ENCODE measurements around the gene YDJC.
"Not testable (repeated sequence)": the region's sequence is repeated elsewhere in the genome, so short reads cannot be mapped to it uniquely, and the experiment has no call there.

The YDJC gene

GRCh38 chr22:21651521-21652009 is 21.7 kb upstream of the YDJC start:
- no peak for DNase-seq

GRCh38 chr22:21650823-21651520 is 21.1 kb upstream of the YDJC start:
- peak; percentile 45 for DNase-seq

GRCh38 chr22:21650280-21650679 is 20.5 kb upstream of the YDJC start:
- DNase-seq = no peak

GRCh38 chr22:21646608-21647590 is 17.1 kb upstream of the YDJC start:
- peak; percentile 86 for DNase-seq

GRCh38 chr22:21645513-21645912 is 15.7 kb upstream of the YDJC start:
- not testable (repeated sequence) for DNase-seq

GRCh38 chr22:21643533-21644357 is 13.9 kb upstream of the YDJC start:
- DNase-seq = no peak

- peak; percentile 80 for DNase-seq
These were observed 13.0 kb upstream of the YDJC start for GRCh38 chr22:21642584-21643448.

GRCh38 chr22:21641789-21642583 is 12.2 kb upstream of the YDJC start, which contains the start of gene SDF2L1:
SDF2L1 (plus strand) TSS chr22:21642302; CDS start chr22:21642337, 35 bp downstream.
- peak; percentile 100 for DNase-seq

- DNase-seq = no peak
These were observed 11.6 kb upstream of the YDJC start for GRCh38 chr22:21641417-21641788.

- DNase-seq = no peak
These were observed 11.0 kb upstream of the YDJC start for GRCh38 chr22:21640810-21641209.

- DNase-seq = no peak
These were observed 9.5 kb upstream of the YDJC start for GRCh38 chr22:21639359-21639758.

- DNase-seq = not testable (repeated sequence)
These were observed 7.6 kb upstream of the YDJC start for GRCh38 chr22:21637450-21637849.

- DNase-seq = no peak
These were observed 6.9 kb upstream of the YDJC start for GRCh38 chr22:21636629-21637218.

- DNase-seq = no peak
These were observed 6.1 kb upstream of the YDJC start for GRCh38 chr22:21635771-21636510.

GRCh38 chr22:21634844-21635243 is 5.0 kb upstream of the YDJC start:
- DNase-seq = no peak

GRCh38 chr22:21634081-21634480 is 4.3 kb upstream of the YDJC start:
- DNase-seq = no peak

- no peak for DNase-seq
These were observed 3.7 kb upstream of the YDJC start for GRCh38 chr22:21633481-21633880.

GRCh38 chr22:21632931-21633330 is 3.1 kb upstream of the YDJC start:
- DNase-seq = no peak

- peak; percentile 80 for DNase-seq
These were observed 2.5 kb upstream of the YDJC start, which contains the start of gene CCDC116 for GRCh38 chr22:21632237-21632895. CCDC116 (plus strand) TSS chr22:21632760; CDS start chr22:21633182, 422 bp downstream.

Data from activated CD4-positive, alpha-beta T cell treated with anti-CD3 and anti-CD28 coated beads, Interleukin-10, Interleukin-2, amounts not matched to agents 100 ng/mL and 50 ng/mL, durations not matched to agents 16 hours and 8 hours (primary cell).